Duodenal mucosa (tissue), 2 donors: ENCODE measurements around the gene ZNF438.

Experiments used
- H3K27ac ChIP-seq: one replicate; pipeline ENCODE4 v1.7.0; 2013; ENCODE audit warnings: low read depth, low read length
- H3K27me3 ChIP-seq, 2 donors: one replicate each; pipeline ENCODE4 v1.7.0; 2013; ENCODE audit warnings: low read length in 2 of 2, control low read depth in 1 of 2; ENCODE audit not compliant: insufficient read depth in 2 of 2, control insufficient read depth in 1 of 2
- H3K36me3 ChIP-seq, 2 donors: one replicate each; pipeline ENCODE4 v1.7.0; 2013; ENCODE audit warnings: low read length in 2 of 2, control low read depth in 1 of 2; ENCODE audit not compliant: insufficient read depth in 2 of 2, control insufficient read depth in 1 of 2
- H3K4me1 ChIP-seq, 2 donors: one replicate each; pipeline ENCODE4 v1.7.0; 2013; ENCODE audit warnings: low read length in 2 of 2, control low read depth in 1 of 2; ENCODE audit not compliant: insufficient read depth in 2 of 2, control insufficient read depth in 1 of 2
- H3K4me3 ChIP-seq, 2 donors: one replicate each; pipeline ENCODE4 v1.7.0; 2013; ENCODE audit warnings: low read length in 2 of 2, low read depth in 1 of 2
- H3K9ac ChIP-seq, 2 donors: one replicate each; pipeline ENCODE4 v1.7.0; 2013; ENCODE audit warnings: low read length in 2 of 2, low read depth in 1 of 2
- H3K9me3 ChIP-seq, 2 donors: one replicate each; pipeline ENCODE4 v1.7.0; 2013; ENCODE audit warnings: low read length in 2 of 2, control low read depth in 1 of 2; ENCODE audit not compliant: control insufficient read depth in 1 of 2

The ZNF438 gene

DNA sequence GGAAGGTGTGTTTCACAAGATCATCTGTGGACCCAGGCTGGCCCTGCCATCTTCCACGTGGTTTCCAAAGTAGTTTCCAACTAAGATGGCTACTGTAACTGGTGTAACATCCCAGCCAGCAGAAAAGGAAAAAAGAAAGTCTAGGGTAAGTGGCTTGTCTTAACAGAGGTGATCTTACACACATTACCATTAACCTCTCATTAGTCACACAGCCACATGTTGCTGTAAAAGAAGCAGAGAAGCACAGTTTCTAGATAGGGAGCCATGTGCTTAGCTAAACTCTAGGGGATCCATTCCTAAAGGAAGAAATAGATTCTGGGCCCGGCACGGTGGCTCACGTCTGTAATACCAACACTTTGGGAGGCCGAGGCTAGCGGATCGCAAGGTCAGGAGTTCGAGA is 54.3 kb downstream of the ZNF438 start:
- Histone ChIP-seq H3K4me1 (peaks cover 0 to 5% of the 10 kb centered on the region in 2 donors), H3K9ac (no peak overlapping the region), H3K27me3 (no peaks in the 10 kb centered on the region), H3K9me3 (no peaks in the 10 kb centered on the region), H3K27ac (no peak overlapping the region), H3K4me3 (no peak overlapping the region), H3K36me3 (peaks cover 0 to 3% of the 10 kb centered on the region in 2 donors)

DNA sequence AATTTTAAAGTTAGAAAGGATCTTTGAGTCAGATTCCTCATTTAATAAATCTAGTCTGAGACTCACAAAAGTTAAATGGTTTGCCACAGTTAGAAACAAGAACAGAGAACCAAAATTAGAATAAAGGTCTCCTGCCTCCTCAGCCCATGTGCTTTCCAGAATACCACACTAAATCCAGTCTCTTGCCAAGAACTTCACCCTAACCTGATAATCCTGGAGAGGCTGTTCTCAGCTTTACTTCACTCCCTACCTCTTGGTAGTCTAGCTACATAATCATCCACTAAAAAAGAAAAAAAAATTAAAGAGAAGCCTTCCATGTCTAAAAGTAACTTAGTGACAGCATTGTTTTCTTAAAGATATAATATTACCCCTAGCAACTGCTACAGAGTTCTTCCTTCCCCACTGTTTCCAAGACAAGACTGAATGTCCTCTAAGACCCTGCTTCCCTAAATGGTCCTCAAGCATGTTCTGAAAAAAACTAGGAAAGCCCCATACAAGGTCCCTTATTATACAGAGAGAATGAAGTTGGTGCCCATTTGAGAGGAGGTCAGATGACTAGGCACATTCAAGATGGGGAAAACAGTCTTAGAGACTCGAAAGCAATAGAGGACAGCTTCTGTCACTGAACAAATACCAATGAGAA is 56.8 kb downstream of the ZNF438 start:
- Histone ChIP-seq H3K4me3 (no peak overlapping the region), H3K4me1 (no peaks in the 10 kb centered on the region), H3K27me3 (no peaks in the 10 kb centered on the region), H3K9me3 (no peaks in the 10 kb centered on the region), H3K27ac (no peak overlapping the region), H3K9ac (no peak overlapping the region), H3K36me3 (peaks cover 0 to 3% of the 10 kb centered on the region in 2 donors)

DNA sequence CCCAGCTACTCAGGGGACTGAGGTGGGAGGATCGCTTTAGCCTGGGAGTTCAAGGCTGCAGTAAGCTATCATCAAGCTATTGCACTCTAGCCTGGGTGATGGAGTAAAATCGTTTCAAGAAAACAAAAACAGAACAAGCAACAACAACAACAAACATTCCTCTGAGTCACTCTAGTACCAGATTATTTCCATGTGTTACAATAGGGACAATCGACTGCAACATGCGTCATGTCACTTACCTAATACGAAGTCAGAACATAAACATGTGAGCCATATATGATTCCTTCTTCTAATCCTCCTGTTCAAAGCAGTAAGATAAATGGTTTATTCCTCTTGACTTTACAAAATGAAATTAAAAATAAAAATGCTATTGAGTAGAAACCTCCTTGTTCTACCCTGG is 57.3 kb downstream of the ZNF438 start:
- Histone ChIP-seq H3K9ac (no peak overlapping the region), H3K27me3 (no peaks in the 10 kb centered on the region), H3K36me3 (no peaks in the 10 kb centered on the region), H3K4me3 (no peak overlapping the region), H3K27ac (no peak overlapping the region), H3K4me1 (no peaks in the 10 kb centered on the region), H3K9me3 (no peaks in the 10 kb centered on the region)

DNA sequence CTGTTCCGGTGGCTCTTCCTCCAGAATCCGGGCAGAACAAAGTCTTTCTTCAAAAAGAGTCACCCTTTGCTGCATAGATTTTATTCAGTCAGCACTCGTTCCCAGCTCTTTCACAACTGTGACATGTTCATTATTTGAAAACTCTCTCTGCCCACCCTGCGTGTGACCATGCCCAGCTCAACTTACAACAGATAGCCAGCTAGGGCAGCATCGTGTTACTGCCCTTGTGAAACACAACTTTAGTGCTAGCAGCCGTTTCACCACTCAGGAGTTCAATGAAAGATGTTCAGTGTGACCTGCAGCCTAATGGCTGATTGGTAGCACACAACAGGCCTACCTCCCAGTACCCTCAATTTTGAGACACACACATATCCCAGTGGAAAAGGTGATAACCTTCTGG is 57.9 kb downstream of the ZNF438 start:
- Histone ChIP-seq H3K9me3 (no peaks in the 10 kb centered on the region), H3K36me3 (no peaks in the 10 kb centered on the region), H3K4me3 (no peak overlapping the region), H3K9ac (no peak overlapping the region), H3K27ac (no peak overlapping the region), H3K27me3 (no peaks in the 10 kb centered on the region), H3K4me1 (no peaks in the 10 kb centered on the region)

DNA sequence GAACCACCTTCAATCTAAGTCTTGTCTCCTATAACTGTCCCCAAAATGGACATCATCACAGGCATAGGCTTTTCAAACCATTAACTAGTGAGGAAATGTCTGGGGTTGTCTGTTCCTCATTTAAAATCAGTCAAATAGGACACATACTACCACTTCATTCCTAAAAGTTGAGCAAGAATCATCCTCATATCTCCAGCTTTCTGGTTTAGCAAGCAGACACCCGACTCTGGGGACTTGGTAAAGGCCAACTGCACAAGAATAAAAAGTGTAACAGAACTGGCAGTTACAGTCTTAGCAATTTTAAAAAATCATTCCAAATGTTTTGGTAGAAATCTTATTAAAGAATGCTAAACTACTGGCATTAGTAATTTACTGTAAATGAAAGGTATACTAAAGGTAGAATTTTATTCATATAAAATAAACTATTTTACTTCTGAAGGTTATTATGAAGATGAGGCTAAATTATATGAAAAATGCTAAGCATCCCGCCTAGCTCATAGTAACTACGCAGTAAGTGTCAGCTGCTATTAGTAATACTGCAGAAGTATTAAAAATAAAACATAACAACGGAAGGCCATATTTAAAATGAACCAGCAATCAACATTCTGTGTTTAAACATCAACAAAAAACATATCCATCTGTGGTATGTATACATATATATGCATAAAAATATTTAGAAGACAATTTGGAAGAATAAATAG is 60.8 kb downstream of the ZNF438 start:
- Histone ChIP-seq H3K4me3 (no peak overlapping the region), H3K27me3 (no peaks in the 10 kb centered on the region), H3K9me3 (no peaks in the 10 kb centered on the region), H3K36me3 (no peaks in the 10 kb centered on the region), H3K27ac (no peak overlapping the region), H3K4me1 (no peaks in the 10 kb centered on the region), H3K9ac (no peak overlapping the region)

DNA sequence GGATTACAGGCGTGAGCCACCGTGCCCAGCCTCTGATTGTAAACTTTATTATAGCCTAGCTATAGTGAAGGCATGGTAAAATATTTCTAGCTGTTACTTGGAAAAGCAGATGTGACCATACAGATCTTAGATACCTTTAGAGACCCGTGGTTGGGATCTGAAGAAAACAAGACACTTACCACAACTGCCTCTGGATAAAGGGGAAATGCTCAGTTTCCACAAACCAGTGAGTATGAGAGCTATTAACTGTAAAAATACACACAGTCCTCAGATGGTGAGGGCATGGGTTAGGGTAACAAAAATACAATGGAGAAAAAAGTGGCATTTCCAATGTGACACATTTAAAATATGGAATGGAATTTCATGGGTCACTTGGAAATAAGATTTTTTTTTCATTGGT is 63.0 kb downstream of the ZNF438 start:
- H3K27ac ChIP-seq = no peak overlapping the region
- no peaks in the 10 kb centered on the region for H3K36me3 ChIP-seq
- H3K4me1 ChIP-seq = no peaks in the 10 kb centered on the region
- H3K27me3 ChIP-seq = no peaks in the 10 kb centered on the region
- no peaks in the 10 kb centered on the region for H3K9me3 ChIP-seq
- no peak overlapping the region for H3K4me3 ChIP-seq
- no peak overlapping the region for H3K9ac ChIP-seq

DNA sequence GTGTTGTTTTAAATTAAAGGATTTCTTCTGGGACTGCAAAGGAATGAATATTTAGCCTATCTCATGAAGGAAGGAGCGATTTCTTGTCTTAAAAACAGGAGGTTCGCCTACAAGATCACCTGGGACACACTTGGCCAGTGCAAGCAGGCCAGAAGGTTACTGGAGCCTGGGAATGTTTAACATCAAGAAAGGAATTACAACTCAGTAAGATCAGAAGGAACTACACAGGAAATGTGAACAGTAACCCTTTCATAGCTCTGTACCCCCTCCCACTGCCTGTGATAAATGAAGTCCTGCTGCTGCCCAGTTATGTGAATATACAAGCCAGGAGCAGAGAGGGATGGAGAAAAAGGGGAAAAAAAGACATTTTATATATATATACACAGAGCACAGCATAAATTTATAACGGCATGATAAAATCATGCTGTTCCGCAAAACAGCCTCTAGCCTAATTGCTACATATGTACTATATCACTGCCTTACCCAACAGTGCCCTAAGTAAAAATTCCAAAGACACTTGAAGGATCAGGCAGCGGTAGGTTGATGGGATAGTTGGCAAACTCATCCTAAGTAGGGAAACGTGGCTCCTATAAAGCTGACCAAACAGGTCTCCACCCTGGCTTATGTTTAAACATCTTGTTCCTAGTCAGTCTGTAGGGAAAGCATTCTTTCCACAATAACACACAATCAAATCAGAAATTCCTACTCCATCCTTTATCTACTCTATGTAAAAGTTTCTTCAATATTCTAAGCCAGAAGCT is 63.8 kb downstream of the ZNF438 start:
- H3K4me3 ChIP-seq = no peak overlapping the region
- H3K27me3 ChIP-seq = no peaks in the 10 kb centered on the region
- H3K9ac ChIP-seq = no peak overlapping the region
- H3K27ac ChIP-seq = no peak overlapping the region
- H3K36me3 ChIP-seq = no peaks in the 10 kb centered on the region
- no peaks in the 10 kb centered on the region for H3K9me3 ChIP-seq
- H3K4me1 ChIP-seq = no peaks in the 10 kb centered on the region

DNA sequence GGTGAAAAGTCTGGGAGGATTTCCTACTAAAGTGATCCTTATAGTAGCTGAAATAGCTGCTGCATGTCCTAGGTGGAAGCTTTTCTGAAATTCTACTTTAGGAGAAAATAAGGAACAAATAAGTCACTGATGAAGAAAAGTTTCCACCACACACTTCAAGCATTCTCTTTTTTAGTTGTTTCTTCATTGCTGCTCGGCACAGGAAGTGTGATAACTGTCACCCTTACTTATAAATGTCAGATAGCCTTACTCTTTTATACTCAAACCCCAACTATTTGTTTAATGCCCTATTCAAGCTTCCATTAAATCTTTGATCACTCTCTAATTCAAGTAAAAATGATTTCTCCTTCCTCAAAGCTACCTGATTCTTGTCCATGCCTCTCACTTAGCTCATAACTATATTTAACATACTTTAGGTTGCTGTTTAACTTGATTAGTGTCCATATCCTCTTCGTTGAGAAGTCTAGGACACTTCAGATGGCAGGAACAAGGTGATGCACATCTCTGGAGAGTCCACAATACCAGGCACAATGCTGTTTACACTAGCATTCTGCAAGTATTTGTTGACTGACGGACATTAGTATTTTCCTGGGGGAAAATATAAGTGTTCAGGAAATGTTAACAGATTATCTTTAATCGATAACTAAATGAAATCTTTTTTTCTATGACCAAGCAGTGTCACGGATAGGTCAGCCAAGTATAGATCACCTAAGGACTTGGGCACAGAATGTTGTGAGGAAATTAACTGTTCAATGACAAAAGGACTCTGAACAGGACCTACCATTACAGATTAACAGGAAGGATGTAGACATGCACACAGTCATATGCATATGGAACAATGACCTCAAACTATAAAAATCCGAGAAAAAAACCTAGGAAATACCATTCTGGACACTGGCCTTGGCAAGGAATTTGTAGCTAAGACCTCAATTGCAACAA is 67.4 kb downstream of the ZNF438 start:
- no peaks in the 10 kb centered on the region for H3K9me3 ChIP-seq
- H3K9ac ChIP-seq = no peak overlapping the region
- H3K27me3 ChIP-seq = no peaks in the 10 kb centered on the region
- H3K36me3 ChIP-seq = no peaks in the 10 kb centered on the region
- no peak overlapping the region for H3K4me3 ChIP-seq
- H3K27ac ChIP-seq = no peak overlapping the region
- no peaks in the 10 kb centered on the region for H3K4me1 ChIP-seq

DNA sequence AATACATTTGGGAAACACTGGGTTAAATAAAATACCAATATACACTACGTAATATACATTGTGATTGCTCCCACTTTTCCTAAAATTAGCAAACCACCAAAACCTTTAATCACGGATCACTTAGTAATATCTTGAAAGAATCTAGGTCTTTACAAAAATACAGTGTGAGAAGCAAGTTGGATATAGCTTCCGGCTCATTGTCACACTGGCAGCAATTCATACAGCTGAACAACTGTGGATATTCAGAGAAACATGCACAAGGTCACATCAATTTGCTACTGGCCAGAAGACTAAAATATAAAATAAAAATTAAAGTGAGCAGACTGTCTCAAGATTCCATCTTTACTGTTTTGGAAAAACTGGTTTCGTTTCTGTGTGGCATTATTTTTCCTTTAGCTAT is 69.1 kb downstream of the ZNF438 start:
- H3K36me3 ChIP-seq = no peaks in the 10 kb centered on the region

More for the DNA sequence above, 69.1 kb downstream of the ZNF438 start:
- no peak overlapping the region for H3K27ac ChIP-seq
- no peak overlapping the region for H3K4me3 ChIP-seq
- H3K9ac ChIP-seq = no peak overlapping the region
- no peaks in the 10 kb centered on the region for H3K9me3 ChIP-seq
- no peaks in the 10 kb centered on the region for H3K27me3 ChIP-seq
- no peaks in the 10 kb centered on the region for H3K4me1 ChIP-seq
